ENCODE results near the gene PSMC3. TPM values are rescaled to one million over a fixed set of nuclear protein-coding genes. Genes with fewer than 3 reads are reported as not detected.

Gene PSMC3
- total RNA-seq, 1 donor from 2014 or later = 97.2 TPM

- DNase-seq (ENCODE audit: low spot score in 2 of 2, unreplicated experiment in 2 of 2) = no peak
- H3K4me3 Mint-ChIP-seq = no peak overlapping the region
- H3K27ac Mint-ChIP-seq = no peak overlapping the region
- H3K4me1 Mint-ChIP-seq = peaks cover 9% of the 10 kb centered on the region
- TF ChIP-seq, protein P1, sequence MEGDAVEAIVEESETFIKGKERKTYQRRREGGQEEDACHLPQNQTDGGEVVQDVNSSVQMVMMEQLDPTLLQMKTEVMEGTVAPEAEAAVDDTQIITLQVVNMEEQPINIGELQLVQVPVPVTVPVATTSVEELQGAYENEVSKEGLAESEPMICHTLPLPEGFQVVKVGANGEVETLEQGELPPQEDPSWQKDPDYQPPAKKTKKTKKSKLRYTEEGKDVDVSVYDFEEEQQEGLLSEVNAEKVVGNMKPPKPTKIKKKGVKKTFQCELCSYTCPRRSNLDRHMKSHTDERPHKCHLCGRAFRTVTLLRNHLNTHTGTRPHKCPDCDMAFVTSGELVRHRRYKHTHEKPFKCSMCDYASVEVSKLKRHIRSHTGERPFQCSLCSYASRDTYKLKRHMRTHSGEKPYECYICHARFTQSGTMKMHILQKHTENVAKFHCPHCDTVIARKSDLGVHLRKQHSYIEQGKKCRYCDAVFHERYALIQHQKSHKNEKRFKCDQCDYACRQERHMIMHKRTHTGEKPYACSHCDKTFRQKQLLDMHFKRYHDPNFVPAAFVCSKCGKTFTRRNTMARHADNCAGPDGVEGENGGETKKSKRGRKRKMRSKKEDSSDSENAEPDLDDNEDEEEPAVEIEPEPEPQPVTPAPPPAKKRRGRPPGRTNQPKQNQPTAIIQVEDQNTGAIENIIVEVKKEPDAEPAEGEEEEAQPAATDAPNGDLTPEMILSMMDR (IDR thresholded peaks at IDR 0.05; ENCODE audit: unreplicated experiment) = no peak
- H3K27me3 Mint-ChIP-seq (ENCODE audit: low read depth) = no peaks in the 10 kb centered on the region
- H3K9me3 Mint-ChIP-seq = no peaks in the 10 kb centered on the region
- H3K36me3 Mint-ChIP-seq = no peaks in the 10 kb centered on the region
These were observed 30.8 kb downstream of the PSMC3 start for GRCh38 chr11:47395223-47396048.

- Mint-ChIP-seq H3K27me3 (ENCODE audit: low read depth) (no peaks in the 10 kb centered on the region), H3K27ac (no peak overlapping the region), H3K36me3 (no peaks in the 10 kb centered on the region), H3K4me1 (peaks cover 3% of the 10 kb centered on the region), H3K9me3 (no peaks in the 10 kb centered on the region), H3K4me3 (no peak overlapping the region)
- TF ChIP-seq, protein P1 (IDR thresholded peaks at IDR 0.05; ENCODE audit: unreplicated experiment) = no peak
- DNase-seq (ENCODE audit: low spot score in 2 of 2, unreplicated experiment in 2 of 2) = no peak
These were observed 31.7 kb downstream of the PSMC3 start for GRCh38 chr11:47394322-47395222.

DNA sequence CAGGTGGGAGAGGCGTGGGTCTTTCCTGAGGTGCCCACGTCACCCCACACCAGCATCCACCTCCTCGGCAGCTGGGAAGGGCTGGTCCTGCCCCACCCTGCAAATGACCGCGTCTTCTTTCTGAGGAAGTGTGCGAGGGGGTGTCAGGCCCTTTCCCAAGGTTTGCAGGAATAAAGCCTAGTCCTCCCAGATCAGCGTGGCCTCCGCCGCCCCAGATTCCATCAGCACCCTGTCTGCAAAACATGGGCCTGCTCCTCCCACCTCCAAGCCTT, 32.3 kb downstream of the PSMC3 start:
- Mint-ChIP-seq H3K27ac (no peak overlapping the region), H3K27me3 (ENCODE audit: low read depth) (no peaks in the 10 kb centered on the region), H3K36me3 (no peaks in the 10 kb centered on the region), H3K4me1 (peaks cover 3% of the 10 kb centered on the region), H3K4me3 (no peak overlapping the region), H3K9me3 (no peaks in the 10 kb centered on the region)
- TF ChIP-seq, protein P1 (IDR thresholded peaks at IDR 0.05; ENCODE audit: unreplicated experiment) = no peak
- no peak for DNase-seq (ENCODE audit: low spot score in 2 of 2, unreplicated experiment in 2 of 2)

- Mint-ChIP-seq H3K4me1 (no peaks in the 10 kb centered on the region), H3K4me3 (no peak overlapping the region), H3K27me3 (ENCODE audit: low read depth) (no peaks in the 10 kb centered on the region), H3K9me3 (no peaks in the 10 kb centered on the region), H3K36me3 (no peaks in the 10 kb centered on the region), H3K27ac (no peak overlapping the region)
- no peak for DNase-seq (ENCODE audit: low spot score in 2 of 2, unreplicated experiment in 2 of 2)
- TF ChIP-seq, protein P1 (IDR thresholded peaks at IDR 0.05; ENCODE audit: unreplicated experiment) = no peak
These were observed 32.8 kb downstream of the PSMC3 start for GRCh38 chr11:47393163-47394049.

DNA sequence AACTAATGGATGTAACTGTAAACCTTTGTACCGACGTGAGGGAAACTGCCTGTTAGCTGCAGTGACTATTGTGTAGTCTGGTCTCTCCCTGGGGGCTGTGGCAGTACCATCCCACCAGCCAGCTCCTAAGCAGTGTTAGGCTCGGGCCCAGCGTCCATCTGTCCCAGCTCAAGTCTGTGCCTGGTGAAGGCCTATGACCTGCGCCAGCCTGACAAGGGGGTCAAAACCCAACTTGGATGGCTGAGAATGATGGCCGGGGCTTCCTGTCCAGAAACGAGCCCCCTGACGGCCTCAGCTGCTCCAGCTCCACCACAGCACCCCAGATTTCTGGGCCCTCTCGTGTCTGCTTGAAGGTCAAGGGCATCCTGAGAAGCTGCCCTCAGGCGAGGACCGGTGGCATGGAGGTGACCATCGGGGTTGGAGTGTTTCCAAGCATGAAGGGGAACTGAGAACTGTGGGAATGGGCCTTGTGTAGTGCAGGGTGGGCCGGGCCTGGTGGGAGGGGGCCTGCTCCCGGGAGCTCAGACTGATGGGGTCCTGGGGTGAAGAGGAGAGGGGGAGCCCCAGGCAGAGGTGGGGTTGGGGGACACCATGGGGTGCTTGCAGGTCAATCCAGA, 33.6 kb downstream of the PSMC3 start:
- H3K27ac Mint-ChIP-seq = no peak overlapping the region
- no peaks in the 10 kb centered on the region for H3K4me1 Mint-ChIP-seq
- TF ChIP-seq, protein P1 (IDR thresholded peaks at IDR 0.05; ENCODE audit: unreplicated experiment) = no peak
- no peak for DNase-seq (ENCODE audit: low spot score in 2 of 2, unreplicated experiment in 2 of 2)
- no peaks in the 10 kb centered on the region for H3K9me3 Mint-ChIP-seq
- no peaks in the 10 kb centered on the region for H3K27me3 Mint-ChIP-seq (ENCODE audit: low read depth)
- no peak overlapping the region for H3K4me3 Mint-ChIP-seq
- H3K36me3 Mint-ChIP-seq = no peaks in the 10 kb centered on the region

Data from mesothelial cell of epicardium (in vitro differentiated cells).